ACC112 (cell line): ENCODE measurements around the gene ZNF557.
A peak's percentile ranks its signal among the peaks of the same experiment; 100 is the strongest.
"Not testable (repeated sequence)": the region's sequence is repeated elsewhere in the genome, so short reads cannot be mapped to it uniquely, and the experiment has no call there.

Experiments
- H2AFZ ChIP-seq: fragments of 200-600 bp; sonication (generic); one replicate; pipeline ENCODE4 v1.6.0; 2017; ENCODE audit warnings: antibody characterized with exemption, low read length; ENCODE audit not compliant: unreplicated experiment
- H3K27ac ChIP-seq: fragments of 200-600 bp; sonication (generic); 2 replicates; pipeline ENCODE4 v1.5.1; 2014; ENCODE audit warnings: low read depth, mild to moderate bottlenecking, antibody characterized with exemption, low read length, moderate library complexity
- H3K27me3 ChIP-seq: fragments of 200-600 bp; sonication (generic); 2 replicates; pipeline ENCODE4 v1.6.1; 2014; ENCODE audit warnings: mild to moderate bottlenecking, antibody characterized with exemption, low read length, moderate library complexity, mixed read lengths; ENCODE audit not compliant: insufficient read depth
- H3K36me3 ChIP-seq: fragments of 200-600 bp; sonication (generic); 2 replicates; pipeline ENCODE4 v1.6.1; 2016; ENCODE audit warnings: mild to moderate bottlenecking, antibody characterized with exemption, low read length, moderate library complexity, mixed read lengths; ENCODE audit not compliant: insufficient read depth
- H3K4me1 ChIP-seq: fragments of 200-600 bp; sonication (generic); one replicate; pipeline ENCODE4 v1.6.1; 2016; ENCODE audit warnings: low read length, mixed read lengths; ENCODE audit not compliant: insufficient read depth, unreplicated experiment, control insufficient read depth
- H3K4me3 ChIP-seq: fragments of 200-600 bp; sonication (generic); 2 replicates; pipeline ENCODE4 v1.5.1; 2014; ENCODE audit warnings: mild to moderate bottlenecking, low read depth, low read length
- H3K79me2 ChIP-seq: fragments of 200-600 bp; sonication (generic); one replicate; pipeline ENCODE4 v1.6.0; 2016; ENCODE audit warnings: low read length; ENCODE audit not compliant: control insufficient read depth, unreplicated experiment, insufficient read depth

Gene ZNF557

GRCh38 chr19:7069042-7069903 lies at the start of gene ZNF557:
Gene ZNF557 (plus strand): TSS chr19:7069703. CDS start chr19:7075075, 5,372 bp downstream.
- peak within 1 kb of the TSS; percentile 29; the same call in 1 of the 2 replicates for H3K27ac ChIP-seq
- H3K27me3 ChIP-seq, result no peaks in the 10 kb centered on the region
- peak within 1 kb of the TSS; percentile 78 for H2AFZ ChIP-seq
- peaks cover 10% of the 10 kb centered on the region for H3K79me2 ChIP-seq
- H3K4me3 ChIP-seq, result peak within 1 kb of the TSS; percentile 84
- H3K36me3 ChIP-seq, result peaks cover 14% of the 10 kb centered on the region
- H3K4me1 ChIP-seq, result peaks cover 6% of the 10 kb centered on the region

GRCh38 chr19:7021331-7021730 lies 48.2 kb upstream of the ZNF557 start, which contains the start of gene MBD3L2B:
Gene MBD3L2B (minus strand): TSS chr19:7021431. CDS start chr19:7021397, 34 bp downstream.
- not testable (repeated sequence) for H2AFZ ChIP-seq, H3K4me1 ChIP-seq, H3K36me3 ChIP-seq, H3K4me3 ChIP-seq, H3K79me2 ChIP-seq, H3K27ac ChIP-seq, H3K27me3 ChIP-seq

GRCh38 chr19:7028790-7029189 lies 40.7 kb upstream of the ZNF557 start:
- not testable (repeated sequence) for H3K4me1 ChIP-seq, H3K79me2 ChIP-seq, H3K27ac ChIP-seq

GRCh38 chr19:7030278-7030677 lies 39.2 kb upstream of the ZNF557 start, which contains the start of gene MBD3L5:
Gene MBD3L5 (plus strand): TSS chr19:7030578. CDS start chr19:7030612, 34 bp downstream.
- not testable (repeated sequence) for H3K4me3 ChIP-seq, H3K27me3 ChIP-seq, H3K79me2 ChIP-seq, H2AFZ ChIP-seq, H3K36me3 ChIP-seq, H3K27ac ChIP-seq, H3K4me1 ChIP-seq

More at GRCh38 chr19:7028790-7029189, 40.7 kb upstream of the ZNF557 start:
- H3K27me3 ChIP-seq, H2AFZ ChIP-seq, H3K36me3 ChIP-seq, H3K4me3 ChIP-seq: not testable (repeated sequence)

- H3K79me2 ChIP-seq, H3K27ac ChIP-seq, H3K4me1 ChIP-seq: not testable (repeated sequence)
Measured at GRCh38 chr19:7040079-7040478, 29.4 kb upstream of the ZNF557 start, which contains the start of gene MBD3L4. Gene MBD3L4 (minus strand): TSS chr19:7040179. CDS start chr19:7040144, 35 bp downstream.

GRCh38 chr19:7041563-7041962 lies 27.9 kb upstream of the ZNF557 start:
- not testable (repeated sequence) for H2AFZ ChIP-seq, H3K27me3 ChIP-seq, H3K27ac ChIP-seq, H3K36me3 ChIP-seq, H3K4me3 ChIP-seq, H3K79me2 ChIP-seq, H3K4me1 ChIP-seq

More at GRCh38 chr19:7040079-7040478, 29.4 kb upstream of the ZNF557 start, which contains the start of gene MBD3L4:
- not testable (repeated sequence) for H3K4me3 ChIP-seq, H3K27me3 ChIP-seq, H3K36me3 ChIP-seq, H2AFZ ChIP-seq

GRCh38 chr19:7049021-7049420 lies 20.5 kb upstream of the ZNF557 start, which contains the start of gene MBD3L2:
Gene MBD3L2 (plus strand): TSS chr19:7049321. CDS start chr19:7049374, 53 bp downstream.
- H3K4me3 ChIP-seq, H3K27ac ChIP-seq, H3K36me3 ChIP-seq, H3K79me2 ChIP-seq, H3K4me1 ChIP-seq, H2AFZ ChIP-seq, H3K27me3 ChIP-seq: not testable (repeated sequence)

- not testable (repeated sequence) for H3K27ac ChIP-seq, H3K27me3 ChIP-seq, H2AFZ ChIP-seq, H3K79me2 ChIP-seq, H3K4me3 ChIP-seq, H3K4me1 ChIP-seq, H3K36me3 ChIP-seq
Measured at GRCh38 chr19:7051421-7051820, 18.1 kb upstream of the ZNF557 start.

- not testable (repeated sequence) for H3K36me3 ChIP-seq, H3K4me3 ChIP-seq, H3K27me3 ChIP-seq, H3K4me1 ChIP-seq, H2AFZ ChIP-seq, H3K79me2 ChIP-seq, H3K27ac ChIP-seq
Measured at GRCh38 chr19:7052896-7053295, 16.6 kb upstream of the ZNF557 start.

GRCh38 chr19:7054635-7055368 lies 14.7 kb upstream of the ZNF557 start:
- H3K4me3 ChIP-seq, H2AFZ ChIP-seq, H3K36me3 ChIP-seq: not testable (repeated sequence)

More at GRCh38 chr19:7054635-7055368, 14.7 kb upstream of the ZNF557 start:
- not testable (repeated sequence) for H3K4me1 ChIP-seq, H3K27me3 ChIP-seq, H3K79me2 ChIP-seq, H3K27ac ChIP-seq
